Neuronal stem cell (in vitro differentiated cells): Measurements from ENCODE around the gene SAMD4A.

Experiments used
- DNase-seq: peaks from one replicate; pipeline ENCODE4 v3.0.0-alpha.2; 2013; ENCODE audit warnings: low spot score
- H2AFZ ChIP-seq: one replicate; pipeline ENCODE4 v1.6.1; 2013; ENCODE audit warnings: mild to moderate bottlenecking, low read length, inconsistent platforms
- H2AK5ac ChIP-seq: 2 replicates; pipeline ENCODE4 v1.6.1; 2013; ENCODE audit warnings: low read depth, mild to moderate bottlenecking, inconsistent platforms, low read length, moderate library complexity, mixed read lengths
- H2BK120ac ChIP-seq: 2 replicates; pipeline ENCODE4 v1.6.1; 2013; ENCODE audit warnings: low read depth, mild to moderate bottlenecking, inconsistent platforms, low read length, moderate library complexity, mixed read lengths
- H2BK12ac ChIP-seq: one replicate; pipeline ENCODE4 v1.6.1; 2013; ENCODE audit warnings: low read length, inconsistent platforms
- H2BK15ac ChIP-seq: 2 replicates; pipeline ENCODE4 v1.6.1; 2013; ENCODE audit warnings: mild to moderate bottlenecking, low read length, inconsistent platforms, mixed read lengths
- H2BK5ac ChIP-seq: one replicate; pipeline ENCODE4 v1.6.1; 2013; ENCODE audit warnings: inconsistent platforms, mild to moderate bottlenecking, low read length, moderate library complexity
- H3K14ac ChIP-seq: one replicate; pipeline ENCODE4 v1.6.1; 2013; ENCODE audit warnings: low read length, inconsistent platforms
- H3K18ac ChIP-seq: 2 replicates; pipeline ENCODE4 v1.6.1; 2013; ENCODE audit warnings: low read length, inconsistent platforms
- H3K23ac ChIP-seq: 2 replicates; pipeline ENCODE4 v1.6.1; 2013; ENCODE audit warnings: low read depth, mild to moderate bottlenecking, mixed read lengths, low read length, inconsistent platforms; ENCODE audit not compliant: poor library complexity
- H3K27ac ChIP-seq: replicated peaks from 3 replicates; pipeline ENCODE4 v1.5.1; 2013; ENCODE audit warnings: low read length, inconsistent platforms
- H3K27me3 ChIP-seq, 3 experiments: 2 replicates each; pipeline ENCODE4 v1.6.1; 2013; ENCODE audit warnings: low read length in 3 of 3, mild to moderate bottlenecking in 2 of 3, inconsistent platforms in 1 of 3, low read depth in 1 of 3, mixed read lengths in 1 of 3, moderate library complexity in 1 of 3; ENCODE audit not compliant: control insufficient read depth in 3 of 3, insufficient read depth in 3 of 3
- H3K36me3 ChIP-seq, 2 donors: replicated peaks in 1 of 2; 2 replicates each; pipeline ENCODE4 v1.6.1; 2013; ENCODE audit warnings: low read length in 2 of 2; ENCODE audit not compliant: control insufficient read depth in 2 of 2, insufficient read depth in 2 of 2
- H3K4ac ChIP-seq: 2 replicates; pipeline ENCODE4 v1.6.1; 2013; ENCODE audit warnings: inconsistent platforms, mild to moderate bottlenecking, low read length, moderate library complexity
- H3K4me1 ChIP-seq, 2 donors: 1 replicate in 1 of 2; 2 replicates in 1 of 2; pipeline ENCODE4 v1.6.1; 2013; ENCODE audit warnings: low read length in 2 of 2, low read depth in 1 of 2; ENCODE audit not compliant: control insufficient read depth in 2 of 2, insufficient read depth in 1 of 2
- H3K4me2 ChIP-seq: one replicate; pipeline ENCODE4 v1.6.1; 2013; ENCODE audit warnings: mild to moderate bottlenecking, low read length, inconsistent platforms; ENCODE audit not compliant: insufficient read depth, poor library complexity, severe bottlenecking
- H3K4me3 ChIP-seq, 2 donors: 2 replicates each; pipeline ENCODE4 v1.5.1; 2013; ENCODE audit warnings: low read length in 2 of 2, mild to moderate bottlenecking in 2 of 2, inconsistent platforms in 1 of 2, moderate library complexity in 1 of 2
- H3K79me1 ChIP-seq: one replicate; pipeline ENCODE4 v1.6.1; 2013; ENCODE audit warnings: low read depth, mild to moderate bottlenecking, inconsistent platforms, low read length, moderate library complexity
- H3K9ac ChIP-seq: one replicate; pipeline ENCODE4 v1.6.1; 2013; ENCODE audit warnings: mild to moderate bottlenecking, low read depth, low read length, inconsistent platforms; ENCODE audit not compliant: poor library complexity
- H3K9me3 ChIP-seq, 2 donors: replicated peaks in 1 of 2; 2 replicates each; pipeline versions ENCODE3 to v1.6.1; 2013; ENCODE audit warnings: low read length in 2 of 2, mild to moderate bottlenecking in 2 of 2, inconsistent platforms in 1 of 2, low read depth in 1 of 2, mixed read lengths in 1 of 2, moderate library complexity in 1 of 2; ENCODE audit not compliant: control insufficient read depth in 2 of 2, insufficient read depth in 1 of 2
- H4K8ac ChIP-seq: one replicate; pipeline ENCODE4 v1.6.1; 2013; ENCODE audit warnings: low read depth, mild to moderate bottlenecking, inconsistent platforms, low read length, moderate library complexity
- H4K91ac ChIP-seq: one replicate; pipeline ENCODE4 v1.6.1; 2013; ENCODE audit warnings: low read length, low read depth, mild to moderate bottlenecking, inconsistent platforms; ENCODE audit not compliant: poor library complexity
- WGBS, 2 donors: extraction: QIAGEN DNeasy Blood & Tissue Kit; methylation state at CpG; one replicate each; pipeline ENCODE4 v1.1.7; 2013; ENCODE audit warnings: missing lambda C conversion rate in 2 of 2, mixed read lengths in 1 of 2; ENCODE audit not compliant: insufficient read length in 2 of 2, insufficient replicate concordance in 1 of 2; ENCODE audit errors: extremely low coverage in 2 of 2; 5-methylcytosine and 5-hydroxymethylcytosine counted together

SAMD4A gene

GRCh38 chr14:54667764-54668163 lies 100.8 kb downstream of the SAMD4A start:
- no peak overlapping the region for H3K23ac ChIP-seq
- no peak overlapping the region for H3K4me2 ChIP-seq
- no peaks in the 10 kb centered on the region for H3K27me3 ChIP-seq
- H3K4ac ChIP-seq, result no peak overlapping the region
- H2BK12ac ChIP-seq, result no peak overlapping the region
- H3K79me1 ChIP-seq, result no peaks in the 10 kb centered on the region
- no peak overlapping the region for H3K27ac ChIP-seq
- DNase-seq, result no peak
- H2BK5ac ChIP-seq, result no peak overlapping the region
- H2BK15ac ChIP-seq, result no peak overlapping the region
- no peak overlapping the region for H4K8ac ChIP-seq
- no peak overlapping the region for H3K9ac ChIP-seq
- no CpG with 5 or more reads among the region's 8 CpGs for WGBS, 2 donors
- peaks cover 0 to 5% of the 10 kb centered on the region in 2 donors for H3K36me3 ChIP-seq
- H2AK5ac ChIP-seq, result no peak overlapping the region
- peak overlapping the region; percentile 16 for H3K18ac ChIP-seq
- no peaks in the 10 kb centered on the region for H3K9me3 ChIP-seq
- no peak overlapping the region for H3K14ac ChIP-seq
- H3K4me3 ChIP-seq, result no peak overlapping the region
- H2BK120ac ChIP-seq, result no peak overlapping the region
- H4K91ac ChIP-seq, result no peak overlapping the region
- peaks cover 13 to 18% of the 10 kb centered on the region in 2 donors for H3K4me1 ChIP-seq
- no peak overlapping the region for H2AFZ ChIP-seq

- Histone ChIP-seq H4K91ac (no peak overlapping the region), H3K18ac (no peak overlapping the region), H3K27ac (no peak overlapping the region), H3K9ac (no peak overlapping the region), H2BK120ac (no peak overlapping the region), H3K4me3 (no peak overlapping the region), H2BK5ac (no peak overlapping the region), H2AFZ (no peak overlapping the region), H2AK5ac (no peak overlapping the region), H3K4ac (no peak overlapping the region), H3K36me3 (peaks cover 0 to 5% of the 10 kb centered on the region in 2 donors), H2BK12ac (no peak overlapping the region), H3K23ac (no peak overlapping the region), H3K27me3 (no peaks in the 10 kb centered on the region), H3K14ac (no peak overlapping the region), H3K4me2 (no peak overlapping the region), H4K8ac (no peak overlapping the region), H3K79me1 (no peaks in the 10 kb centered on the region), H2BK15ac (no peak overlapping the region), H3K9me3 (no peaks in the 10 kb centered on the region), H3K4me1 (peaks cover 16 to 22% of the 10 kb centered on the region in 2 donors)
- DNase-seq, result no peak
- WGBS, 2 donors, result no CpG with 5 or more reads among the region's 20 CpGs
Measured at GRCh38 chr14:54669721-54670561, 103.0 kb downstream of the SAMD4A start.

- Histone ChIP-seq H2BK12ac (no peak overlapping the region), H2AK5ac (no peak overlapping the region), H2AFZ (no peak overlapping the region), H3K9ac (no peak overlapping the region), H3K4me2 (no peak overlapping the region), H2BK5ac (no peak overlapping the region), H3K14ac (no peak overlapping the region), H3K36me3 (peaks cover 0 to 5% of the 10 kb centered on the region in 2 donors), H3K9me3 (no peaks in the 10 kb centered on the region), H3K23ac (no peak overlapping the region), H3K4ac (no peak overlapping the region), H2BK15ac (no peak overlapping the region), H3K79me1 (no peaks in the 10 kb centered on the region), H3K27me3 (no peaks in the 10 kb centered on the region), H3K4me1 (peaks cover 18 to 34% of the 10 kb centered on the region in 2 donors), H4K8ac (no peak overlapping the region), H3K18ac (no peak overlapping the region), H4K91ac (no peak overlapping the region), H3K4me3 (no peak overlapping the region), H3K27ac (no peak overlapping the region), H2BK120ac (no peak overlapping the region)
- no CpG with 5 or more reads among the region's 4 CpGs for WGBS, 2 donors
- no peak for DNase-seq
Measured at GRCh38 chr14:54671537-54671936, 104.6 kb downstream of the SAMD4A start.

- no peak overlapping the region for H3K9ac ChIP-seq
- no peak overlapping the region for H4K8ac ChIP-seq
- no peak overlapping the region for H4K91ac ChIP-seq
- no peaks in the 10 kb centered on the region for H3K27me3 ChIP-seq
- no peak overlapping the region for H3K27ac ChIP-seq
- H2BK5ac ChIP-seq, result no peak overlapping the region
- no peak for DNase-seq
- H2BK12ac ChIP-seq, result no peak overlapping the region
- H3K9me3 ChIP-seq, result no peaks in the 10 kb centered on the region
- no peak overlapping the region for H2BK120ac ChIP-seq
- no peak overlapping the region for H3K4ac ChIP-seq
- H3K4me2 ChIP-seq, result no peak overlapping the region
- H3K18ac ChIP-seq, result no peak overlapping the region
- no CpG with 5 or more reads among the region's 7 CpGs for WGBS, 2 donors
- no peak overlapping the region for H3K4me3 ChIP-seq
- H3K14ac ChIP-seq, result no peak overlapping the region
- no peak overlapping the region for H3K23ac ChIP-seq
- H3K79me1 ChIP-seq, result no peaks in the 10 kb centered on the region
- no peak overlapping the region for H2AFZ ChIP-seq
- H2AK5ac ChIP-seq, result no peak overlapping the region
- H2BK15ac ChIP-seq, result no peak overlapping the region
- peaks cover 23 to 40% of the 10 kb centered on the region in 2 donors for H3K4me1 ChIP-seq
- H3K36me3 ChIP-seq, result peaks cover 0 to 5% of the 10 kb centered on the region in 2 donors
Measured at GRCh38 chr14:54672181-54672580, 105.3 kb downstream of the SAMD4A start.
